Type B pancreatic cell (in vitro differentiated cells): ENCODE data around the gene MGAT4A. TPM values are rescaled to one million over a fixed set of nuclear protein-coding genes. Genes with fewer than 3 reads are reported as not detected.
A peak's percentile ranks its signal among the peaks of the same experiment; 100 is the strongest.

Experiments used
- DNase-seq: peaks from one replicate; pipeline ENCODE4 v3.0.0; 2021; ENCODE audit warnings: mixed read lengths; ENCODE audit not compliant: unreplicated experiment; ENCODE audit errors: extremely low spot score
- H3K27ac Mint-ChIP-seq: 2 replicates; pipeline ENCODE4 v1.8.0; 2021; ENCODE audit warnings: mild to moderate bottlenecking, mixed read lengths
- H3K27me3 Mint-ChIP-seq: 2 replicates; pipeline ENCODE4 v1.8.0; 2021; ENCODE audit warnings: mixed read lengths
- H3K36me3 Mint-ChIP-seq: 2 replicates; pipeline ENCODE4 v1.8.0; 2021; ENCODE audit warnings: mixed read lengths
- H3K4me1 Mint-ChIP-seq: one replicate; pipeline ENCODE4 v1.8.0; 2021; ENCODE audit warnings: mixed read lengths; ENCODE audit not compliant: unreplicated experiment
- H3K4me3 Mint-ChIP-seq: 2 replicates; pipeline ENCODE4 v1.8.0; 2021; ENCODE audit warnings: mild to moderate bottlenecking, mixed read lengths
- H3K9me3 Mint-ChIP-seq: 2 replicates; pipeline ENCODE4 v1.8.0; 2021; ENCODE audit warnings: mixed read lengths
- CTCF ChIP-seq: fragments of 200-600 bp; sonication (generic); conservative IDR thresholded peaks from 2 replicates; pipeline ENCODE4 v1.5.0; 2021; ENCODE audit warnings: antibody characterized with exemption, mild to moderate bottlenecking
- total RNA-seq: library from RNA; stranded (reverse); gene quantifications from 2 replicates; pipeline ENCODE4 v1.2.1, GENCODE V29; 2021; ENCODE audit warnings: low replicate concordance

MGAT4A gene
- total RNA-seq, 1 donor from 2014 or later: 32.5 TPM

- no peak for TF ChIP-seq CTCF
- peaks cover 9% of the 10 kb centered on the region for H3K4me1 Mint-ChIP-seq
- H3K27me3 Mint-ChIP-seq: no peaks in the 10 kb centered on the region
- no peak overlapping the region for H3K4me3 Mint-ChIP-seq
- DNase-seq: no peak
- H3K9me3 Mint-ChIP-seq: no peaks in the 10 kb centered on the region
- H3K27ac Mint-ChIP-seq: no peak overlapping the region
- no peaks in the 10 kb centered on the region for H3K36me3 Mint-ChIP-seq
These were observed 12.9 kb upstream of the MGAT4A start for GRCh38 chr2:98743835-98744234.

GRCh38 chr2:98739020-98739419, 8.1 kb upstream of the MGAT4A start:
- Mint-ChIP-seq H3K4me3 (no peak overlapping the region), H3K4me1 (no peaks in the 10 kb centered on the region), H3K36me3 (no peaks in the 10 kb centered on the region), H3K27me3 (no peaks in the 10 kb centered on the region), H3K27ac (no peak overlapping the region), H3K9me3 (no peaks in the 10 kb centered on the region)
- TF ChIP-seq CTCF: no peak
- DNase-seq: no peak

GRCh38 chr2:98738304-98738703, 7.4 kb upstream of the MGAT4A start:
- no peaks in the 10 kb centered on the region for H3K36me3 Mint-ChIP-seq
- no peaks in the 10 kb centered on the region for H3K9me3 Mint-ChIP-seq
- no peaks in the 10 kb centered on the region for H3K4me1 Mint-ChIP-seq
- no peak overlapping the region for H3K4me3 Mint-ChIP-seq
- H3K27ac Mint-ChIP-seq: no peak overlapping the region
- TF ChIP-seq CTCF: no peak
- no peaks in the 10 kb centered on the region for H3K27me3 Mint-ChIP-seq
- DNase-seq: no peak

- no peak for TF ChIP-seq CTCF
- DNase-seq: no peak
- no peaks in the 10 kb centered on the region for H3K4me1 Mint-ChIP-seq
- no peaks in the 10 kb centered on the region for H3K36me3 Mint-ChIP-seq
- H3K27ac Mint-ChIP-seq: no peak overlapping the region
- H3K4me3 Mint-ChIP-seq: no peak overlapping the region
- H3K9me3 Mint-ChIP-seq: peaks cover under 1% of the 10 kb centered on the region
- H3K27me3 Mint-ChIP-seq: peaks cover 2% of the 10 kb centered on the region
These were observed 6.9 kb upstream of the MGAT4A start for GRCh38 chr2:98737848-98738247.

- Mint-ChIP-seq H3K4me1 (no peaks in the 10 kb centered on the region), H3K27ac (no peak overlapping the region), H3K36me3 (peaks cover 4% of the 10 kb centered on the region), H3K27me3 (peaks cover 12% of the 10 kb centered on the region), H3K4me3 (no peak overlapping the region), H3K9me3 (peaks cover 5% of the 10 kb centered on the region)
- DNase-seq: no peak
- TF ChIP-seq CTCF: no peak
These were observed 5.5 kb upstream of the MGAT4A start for GRCh38 chr2:98736464-98736889.

- Mint-ChIP-seq H3K9me3 (peaks cover 5% of the 10 kb centered on the region), H3K4me3 (peak overlapping the region; percentile 42), H3K27me3 (peaks cover 15% of the 10 kb centered on the region), H3K36me3 (peaks cover 4% of the 10 kb centered on the region), H3K27ac (no peak overlapping the region), H3K4me1 (no peaks in the 10 kb centered on the region)
- no peak for DNase-seq
- TF ChIP-seq CTCF: no peak
These were observed 3.9 kb upstream of the MGAT4A start for GRCh38 chr2:98734823-98735260.
